ENCODE data around the gene SEPSECS. TPM values are rescaled to one million over a fixed set of nuclear protein-coding genes. Genes with fewer than 3 reads are reported as not detected.

SEPSECS gene
- total and polyA plus RNA-seq, 8 donors, result 5.3 to 9.2 (median 6.1) TPM

DNA sequence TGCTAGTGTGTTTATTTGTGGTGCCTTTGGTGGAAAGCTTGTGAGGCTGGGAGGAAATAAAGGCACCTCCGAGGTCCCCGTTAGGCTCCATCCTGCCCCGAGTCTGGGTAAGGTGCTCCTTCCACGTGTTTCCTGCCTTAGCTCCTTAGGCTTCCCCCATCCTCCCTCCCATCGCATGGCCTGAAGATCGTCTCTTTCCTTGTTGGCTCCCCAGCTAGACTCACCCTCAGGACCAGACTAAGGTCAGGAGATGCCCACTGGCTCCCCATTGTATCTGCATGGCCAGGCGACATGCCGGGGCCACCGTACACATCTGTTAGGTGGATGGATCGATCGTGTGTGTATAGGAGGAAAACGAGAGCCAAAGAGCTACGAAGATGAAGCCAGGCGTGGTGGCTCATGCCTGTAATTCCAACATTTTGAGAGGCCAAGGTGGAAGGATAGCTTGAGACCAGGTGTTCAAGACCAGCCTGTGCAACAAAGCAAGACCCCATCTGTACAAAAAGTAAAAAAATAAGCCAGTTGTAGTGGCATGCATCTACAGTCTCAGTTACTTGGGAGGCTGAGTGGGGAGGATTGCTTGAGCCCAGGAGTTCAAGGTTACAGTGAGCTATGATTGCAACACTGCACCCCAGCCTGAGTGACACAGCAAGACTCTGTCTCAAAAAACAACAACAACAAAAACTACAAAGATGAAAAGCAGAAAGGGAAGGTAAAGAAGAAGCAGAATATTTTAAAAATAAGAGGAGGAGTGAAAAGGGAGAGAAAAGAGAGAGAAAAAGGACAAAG, 53.7 kb downstream of the SEPSECS start:
- WGBS, 2 donors, result 96% methylated on average over 14 of the region's 14 CpGs
- ATAC-seq, result no peak
- Histone ChIP-seq H3K36me3 (no peaks in the 10 kb centered on the region), H3K27me3 (no peaks in the 10 kb centered on the region), H3K27ac (no peak overlapping the region), H3K4me1 (peaks cover 0 to 3% (median 0%) of the 10 kb centered on the region in 3 donors), H3K4me3 (no peak overlapping the region), H3K9me3 (no peaks in the 10 kb centered on the region)
- TF ChIP-seq, protein P1, sequence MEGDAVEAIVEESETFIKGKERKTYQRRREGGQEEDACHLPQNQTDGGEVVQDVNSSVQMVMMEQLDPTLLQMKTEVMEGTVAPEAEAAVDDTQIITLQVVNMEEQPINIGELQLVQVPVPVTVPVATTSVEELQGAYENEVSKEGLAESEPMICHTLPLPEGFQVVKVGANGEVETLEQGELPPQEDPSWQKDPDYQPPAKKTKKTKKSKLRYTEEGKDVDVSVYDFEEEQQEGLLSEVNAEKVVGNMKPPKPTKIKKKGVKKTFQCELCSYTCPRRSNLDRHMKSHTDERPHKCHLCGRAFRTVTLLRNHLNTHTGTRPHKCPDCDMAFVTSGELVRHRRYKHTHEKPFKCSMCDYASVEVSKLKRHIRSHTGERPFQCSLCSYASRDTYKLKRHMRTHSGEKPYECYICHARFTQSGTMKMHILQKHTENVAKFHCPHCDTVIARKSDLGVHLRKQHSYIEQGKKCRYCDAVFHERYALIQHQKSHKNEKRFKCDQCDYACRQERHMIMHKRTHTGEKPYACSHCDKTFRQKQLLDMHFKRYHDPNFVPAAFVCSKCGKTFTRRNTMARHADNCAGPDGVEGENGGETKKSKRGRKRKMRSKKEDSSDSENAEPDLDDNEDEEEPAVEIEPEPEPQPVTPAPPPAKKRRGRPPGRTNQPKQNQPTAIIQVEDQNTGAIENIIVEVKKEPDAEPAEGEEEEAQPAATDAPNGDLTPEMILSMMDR (IDR thresholded peaks at IDR 0.05), result no peak
- intact Hi-C loops (cut with DNase I), result no loop called here
- DNase-seq, result no peak
- no peak for FAIRE-seq

DNA sequence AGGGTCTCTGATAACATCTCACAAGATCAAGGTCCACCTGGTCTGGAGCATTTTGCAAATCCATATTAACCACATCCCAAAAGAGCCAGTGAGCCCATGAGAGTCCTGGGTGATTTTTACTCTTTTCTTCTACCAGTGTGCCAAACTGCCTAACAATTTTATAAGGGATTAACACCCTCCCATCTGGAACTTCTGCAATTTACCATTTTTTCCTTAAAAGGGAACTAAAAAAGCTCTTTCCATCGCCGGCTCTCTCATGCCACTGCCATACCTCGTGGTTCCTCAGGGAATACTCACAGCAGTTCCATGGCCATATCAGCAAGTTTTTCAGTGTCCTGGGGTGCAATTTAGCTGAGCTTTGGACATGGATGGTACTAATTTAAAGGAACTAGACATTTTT, 55.7 kb downstream of the SEPSECS start:
- Histone ChIP-seq H3K27ac (no peak overlapping the region), H3K4me3 (no peak overlapping the region), H3K9me3 (no peaks in the 10 kb centered on the region), H3K27me3 (no peaks in the 10 kb centered on the region), H3K36me3 (no peaks in the 10 kb centered on the region), H3K4me1 (peaks cover 0 to 3% (median 0%) of the 10 kb centered on the region in 3 donors)
- no peak for FAIRE-seq
- DNase-seq, result no peak
- WGBS, 2 donors, result 69 to 77% methylated on average over 3 of the region's 3 CpGs
- intact Hi-C loops (cut with DNase I), result no loop called here
- ATAC-seq, result no peak
- TF ChIP-seq, protein P1 (IDR thresholded peaks at IDR 0.05), result no peak

DNA sequence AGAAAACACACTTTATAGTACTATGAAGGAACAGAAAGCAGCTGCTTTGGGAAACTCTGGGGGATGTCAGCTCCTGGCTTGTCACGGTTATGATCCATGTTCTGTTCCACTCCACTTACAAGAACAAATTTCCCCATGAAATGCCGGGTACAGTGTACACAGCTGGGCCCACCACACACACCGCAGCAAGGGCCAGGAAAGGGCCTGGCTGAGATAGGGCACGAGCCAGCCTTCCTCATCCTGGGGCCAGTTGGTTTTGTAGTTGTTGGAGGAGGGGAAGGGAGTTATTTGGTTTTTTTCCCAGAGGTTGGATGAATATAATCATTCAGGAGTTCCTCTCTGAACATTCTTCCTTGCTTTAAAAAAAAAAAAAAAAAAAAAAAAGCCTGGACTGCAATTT, 56.8 kb downstream of the SEPSECS start:
- TF ChIP-seq, protein P1 (IDR thresholded peaks at IDR 0.05), result no peak
- ATAC-seq (peak in 3 of 4 donors; percentile 47 to 68 (median 63)), DNase-seq (peak in 1 of 6 donors; percentile 14), FAIRE-seq (no peak)
- no peaks in the 10 kb centered on the region for H3K36me3 ChIP-seq
- H3K27ac ChIP-seq, result no peak overlapping the region
- 12% methylated on average over 4 of the region's 4 CpGs for WGBS, 2 donors
- intact Hi-C loops (cut with DNase I), result no loop called here
- H3K4me3 ChIP-seq, result no peak overlapping the region
- no peaks in the 10 kb centered on the region for H3K9me3 ChIP-seq
- H3K27me3 ChIP-seq, result no peaks in the 10 kb centered on the region
- H3K4me1 ChIP-seq, result peaks cover 0 to 3% (median 0%) of the 10 kb centered on the region in 3 donors

DNA sequence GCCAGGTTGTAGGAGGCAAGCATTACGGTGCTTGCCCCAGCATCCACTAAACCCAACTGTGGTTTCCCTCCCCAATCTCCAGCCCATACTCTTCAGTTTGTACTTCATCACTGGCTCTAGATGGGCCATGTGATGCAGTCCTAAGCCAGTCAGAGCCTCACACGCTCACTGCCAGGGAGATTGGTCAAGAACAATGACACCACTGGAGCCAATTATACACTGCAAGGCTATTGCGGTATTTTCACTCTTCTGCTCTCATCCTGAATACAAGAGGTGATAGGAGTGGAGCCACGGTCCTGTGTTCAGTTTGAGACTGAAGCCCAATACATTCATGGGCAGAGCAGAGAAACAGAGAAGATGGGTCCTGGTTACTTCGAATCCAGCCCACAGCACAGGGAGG, 58.4 kb downstream of the SEPSECS start:
- H3K4me3 ChIP-seq, result no peak overlapping the region
- H3K27me3 ChIP-seq, result no peaks in the 10 kb centered on the region
- H3K4me1 ChIP-seq, result peaks cover 0 to 3% (median 0%) of the 10 kb centered on the region in 3 donors
- 96 to 98% methylated on average over 5 of the region's 5 CpGs for WGBS, 2 donors
- H3K9me3 ChIP-seq, result no peaks in the 10 kb centered on the region
- intact Hi-C loops (cut with DNase I), result no loop called here
- H3K27ac ChIP-seq, result no peak overlapping the region
- TF ChIP-seq, protein P1 (IDR thresholded peaks at IDR 0.05), result no peak
- no peaks in the 10 kb centered on the region for H3K36me3 ChIP-seq
- FAIRE-seq (no peak), ATAC-seq (no peak), DNase-seq (no peak)

DNA sequence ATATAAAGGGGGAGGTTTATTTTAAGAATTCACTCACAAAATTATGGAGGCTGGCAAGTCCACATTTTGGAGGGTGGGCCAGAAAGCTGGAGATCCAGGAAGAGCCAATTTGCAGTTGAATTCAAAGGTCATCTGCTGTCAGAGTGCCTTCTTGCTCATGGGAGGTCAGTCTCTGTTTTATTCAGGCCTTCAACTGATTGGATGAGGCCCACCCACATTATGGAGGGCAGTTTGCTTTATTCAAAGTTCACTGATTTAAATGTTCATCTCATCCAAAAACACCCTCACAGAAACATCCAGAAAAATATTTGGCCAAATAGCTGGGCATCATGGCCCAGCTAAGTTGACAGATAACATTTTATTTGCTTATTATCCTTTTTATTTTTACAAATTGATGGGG, 59.5 kb downstream of the SEPSECS start:
- H3K27me3 ChIP-seq, result no peaks in the 10 kb centered on the region
- peaks cover 0 to 3% (median 0%) of the 10 kb centered on the region in 3 donors for H3K4me1 ChIP-seq
- ATAC-seq, result no peak
- no peak overlapping the region for H3K4me3 ChIP-seq
- H3K27ac ChIP-seq, result no peak overlapping the region
- intact Hi-C loops (cut with DNase I), result no loop called here
- no peak for FAIRE-seq
- TF ChIP-seq, protein P1 (IDR thresholded peaks at IDR 0.05), result no peak
- no peak for DNase-seq
- no peaks in the 10 kb centered on the region for H3K36me3 ChIP-seq
- H3K9me3 ChIP-seq, result no peaks in the 10 kb centered on the region

Data from pancreas (tissue), 10 donors.